DOHH2 (cell line): ENCODE data around the gene GSTM5.
"Not testable (repeated sequence)": the region's sequence is repeated elsewhere in the genome, so short reads cannot be mapped to it uniquely, and the experiment has no call there.

Experiments
- H3F3A ChIP-seq: fragments of 200-600 bp; sonication (generic), shearing (Covaris generic); 2 replicates; pipeline ENCODE4 v1.6.0; 2016; ENCODE audit warnings: antibody characterized with exemption, mild to moderate bottlenecking; ENCODE audit not compliant: control insufficient read depth, insufficient read depth
- H3K27ac ChIP-seq: fragments of 200-600 bp; sonication (generic); 2 replicates; pipeline ENCODE4 v1.5.1; 2014; ENCODE audit warnings: low read depth, mild to moderate bottlenecking, low read length, moderate library complexity
- H3K27me3 ChIP-seq: fragments of 200-600 bp; sonication (generic); 2 replicates; pipeline ENCODE4 v1.6.1; 2014; ENCODE audit warnings: mild to moderate bottlenecking, low read length, mixed read lengths; ENCODE audit not compliant: control insufficient read depth
- H3K36me3 ChIP-seq: fragments of 200-600 bp; sonication (generic); 2 replicates; pipeline ENCODE4 v1.6.1; 2014; ENCODE audit warnings: mild to moderate bottlenecking, low read length, moderate library complexity, mixed read lengths; ENCODE audit not compliant: control insufficient read depth
- H3K4me1 ChIP-seq: fragments of 200-600 bp; sonication (generic); 2 replicates; pipeline ENCODE4 v1.6.1; 2014; ENCODE audit warnings: mild to moderate bottlenecking, low read length, mixed read lengths; ENCODE audit not compliant: control insufficient read depth
- H3K4me2 ChIP-seq: fragments of 200-600 bp; sonication (generic); 2 replicates; pipeline ENCODE4 v1.6.0; 2014; ENCODE audit warnings: mild to moderate bottlenecking, low read length, moderate library complexity
- H3K4me3 ChIP-seq: fragments of 200-600 bp; sonication (generic); 2 replicates; pipeline ENCODE4 v1.5.1; 2014; ENCODE audit warnings: mild to moderate bottlenecking, low read length, mixed read lengths
- H3K79me2 ChIP-seq: fragments of 200-600 bp; sonication (generic); 2 replicates; pipeline ENCODE4 v1.6.1; 2014; ENCODE audit warnings: mild to moderate bottlenecking, low read length, mixed read lengths; ENCODE audit not compliant: control insufficient read depth
- H3K9me2 ChIP-seq: fragments of 200-600 bp; sonication (generic); replicated peaks from 2 replicates; pipeline ENCODE4 v1.6.1; 2014; ENCODE audit warnings: mild to moderate bottlenecking, low read length, mixed read lengths; ENCODE audit not compliant: control insufficient read depth
- H3K9me3 ChIP-seq: fragments of 200-600 bp; sonication (generic); 2 replicates; pipeline ENCODE4 v1.6.1; 2014; ENCODE audit warnings: antibody characterized with exemption, low read length, mixed read lengths; ENCODE audit not compliant: control insufficient read depth, insufficient read depth
- H4K20me1 ChIP-seq: fragments of 200-600 bp; sonication (generic); 2 replicates; pipeline ENCODE4 v1.6.0; 2014; ENCODE audit warnings: low read depth, mild to moderate bottlenecking, antibody characterized with exemption, low read length, moderate library complexity; ENCODE audit not compliant: control insufficient read depth, insufficient read depth
- CTCF ChIP-seq: fragments of 200-600 bp; sonication (generic); IDR thresholded peaks from one replicate; pipeline ENCODE4 v1.5.1; 2014; ENCODE audit warnings: antibody characterized with exemption, mild to moderate bottlenecking, low read depth, low read length; ENCODE audit not compliant: poor library complexity, severe bottlenecking
- EZH2phosphoT487 ChIP-seq: fragments of 200-600 bp; sonication (generic); IDR thresholded peaks from 2 replicates; pipeline ENCODE4 v1.6.1; 2017; ENCODE audit warnings: borderline replicate concordance, mild to moderate bottlenecking, antibody characterized with exemption, low read length, moderate library complexity, mixed read lengths

The GSTM5 gene

GRCh38 chr1:109687641-109688499 lies 24.2 kb upstream of the GSTM5 start, which contains the start of gene GSTM1:
TSS of gene GSTM1 (plus strand) at chr1:109687817. CDS start at chr1:109687874, 57 bp downstream.
- Histone ChIP-seq H3K9me2 (no peaks in the 10 kb centered on the region), H3K9me3 (no peaks in the 10 kb centered on the region), H3K79me2 (no peaks in the 10 kb centered on the region), H3F3A (no peaks in the 10 kb centered on the region), H3K36me3 (no peaks in the 10 kb centered on the region), H3K4me1 (no peaks in the 10 kb centered on the region), H3K4me2 (no peak within 1 kb of the TSS), H3K27me3 (no peaks in the 10 kb centered on the region), H4K20me1 (no peaks in the 10 kb centered on the region), H3K27ac (no peak within 1 kb of the TSS), H3K4me3 (no peak within 1 kb of the TSS)
- TF ChIP-seq EZH2phosphoT487 (no peak), CTCF (no peak)

GRCh38 chr1:109689844-109690405 lies 22.1 kb upstream of the GSTM5 start:
- no peak overlapping the region for H3K4me3 ChIP-seq
- H3K79me2 ChIP-seq, result no peaks in the 10 kb centered on the region
- H3K9me3 ChIP-seq, result no peaks in the 10 kb centered on the region
- H3F3A ChIP-seq, result no peaks in the 10 kb centered on the region
- H3K36me3 ChIP-seq, result no peaks in the 10 kb centered on the region
- H3K27ac ChIP-seq, result no peak overlapping the region
- H4K20me1 ChIP-seq, result no peaks in the 10 kb centered on the region
- H3K27me3 ChIP-seq, result no peaks in the 10 kb centered on the region
- H3K4me1 ChIP-seq, result no peaks in the 10 kb centered on the region
- TF ChIP-seq CTCF, result no peak
- no peak for TF ChIP-seq EZH2phosphoT487
- no peak overlapping the region for H3K4me2 ChIP-seq
- H3K9me2 ChIP-seq, result no peaks in the 10 kb centered on the region

DNA sequence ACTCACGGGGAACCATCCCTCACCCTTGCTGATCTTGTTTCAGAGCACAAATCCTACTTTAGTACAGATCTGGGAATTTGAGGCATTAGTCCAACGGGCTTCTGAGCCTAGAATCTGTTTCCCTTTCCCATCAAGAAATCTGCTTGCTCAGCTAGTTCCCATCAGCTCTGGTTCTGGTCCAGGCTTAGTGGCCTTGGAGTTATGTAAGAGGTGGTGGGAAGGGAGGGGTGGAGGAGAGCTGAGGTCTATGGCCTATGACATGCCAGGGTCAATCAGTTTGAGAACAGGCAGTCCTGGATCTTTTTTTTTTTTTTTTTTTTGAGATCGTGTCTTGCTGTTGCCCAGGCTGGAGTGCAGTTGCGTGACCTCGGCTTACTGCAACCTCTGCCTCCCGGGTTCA lies 20.3 kb upstream of the GSTM5 start:
- no peaks in the 10 kb centered on the region for H3K79me2 ChIP-seq
- TF ChIP-seq EZH2phosphoT487, result no peak
- no peak for TF ChIP-seq CTCF
- no peaks in the 10 kb centered on the region for H3F3A ChIP-seq
- no peaks in the 10 kb centered on the region for H3K36me3 ChIP-seq
- no peaks in the 10 kb centered on the region for H3K27me3 ChIP-seq
- H3K9me2 ChIP-seq, result no peaks in the 10 kb centered on the region
- no peak overlapping the region for H3K4me2 ChIP-seq
- H3K4me3 ChIP-seq, result no peak overlapping the region
- H4K20me1 ChIP-seq, result no peaks in the 10 kb centered on the region
- H3K27ac ChIP-seq, result no peak overlapping the region
- no peaks in the 10 kb centered on the region for H3K4me1 ChIP-seq
- H3K9me3 ChIP-seq, result no peaks in the 10 kb centered on the region

- H3K9me2 ChIP-seq, H3K4me1 ChIP-seq, H3K9me3 ChIP-seq, H3K79me2 ChIP-seq, H3K27me3 ChIP-seq, H3K4me3 ChIP-seq, H3F3A ChIP-seq, H3K36me3 ChIP-seq, H4K20me1 ChIP-seq, H3K4me2 ChIP-seq, H3K27ac ChIP-seq: not testable (repeated sequence)
Measured at GRCh38 chr1:109694400-109694799, 17.7 kb upstream of the GSTM5 start.

- not testable (repeated sequence) for H4K20me1 ChIP-seq, H3K4me3 ChIP-seq, H3K9me2 ChIP-seq, H3K27ac ChIP-seq, H3F3A ChIP-seq, H3K27me3 ChIP-seq, H3K9me3 ChIP-seq, H3K4me1 ChIP-seq, H3K79me2 ChIP-seq, H3K4me2 ChIP-seq, H3K36me3 ChIP-seq
Measured at GRCh38 chr1:109695138-109695537, 16.9 kb upstream of the GSTM5 start.
